Measurements from ENCODE around the gene ZNF639.
A peak's percentile ranks its signal among the peaks of the same experiment; 100 is the strongest.
"Not testable (repeated sequence)": the region's sequence is repeated elsewhere in the genome, so short reads cannot be mapped to it uniquely, and the experiment has no call there.

Gene ZNF639

GRCh38 chr3:179322286-179323196 is at the start of gene ZNF639:
ZNF639 (plus strand) TSS chr3:179323031; CDS start chr3:179328294, 5,263 bp downstream.
- peak; percentile 54 for DNase-seq

GRCh38 chr3:179274434-179274833 is 48.4 kb upstream of the ZNF639 start:
- not testable (repeated sequence) for DNase-seq

GRCh38 chr3:179276001-179276400 is 46.8 kb upstream of the ZNF639 start:
- DNase-seq = no peak

- no peak for DNase-seq
Measured at GRCh38 chr3:179276743-179277142, 46.1 kb upstream of the ZNF639 start.

GRCh38 chr3:179278151-179278550 is 44.7 kb upstream of the ZNF639 start:
- DNase-seq = no peak

- DNase-seq = peak; percentile 18
Measured at GRCh38 chr3:179278932-179279693, 43.7 kb upstream of the ZNF639 start.

GRCh38 chr3:179279837-179280236 is 43.0 kb upstream of the ZNF639 start:
- DNase-seq = no peak

GRCh38 chr3:179281825-179282224 is 41.0 kb upstream of the ZNF639 start:
- DNase-seq = no peak

GRCh38 chr3:179286331-179286730 is 36.5 kb upstream of the ZNF639 start:
- peak; percentile 38 for DNase-seq

- DNase-seq = no peak
Measured at GRCh38 chr3:179288845-179289244, 34.0 kb upstream of the ZNF639 start.

- DNase-seq = no peak
Measured at GRCh38 chr3:179289295-179289694, 33.5 kb upstream of the ZNF639 start.

GRCh38 chr3:179292450-179292849 is 30.4 kb upstream of the ZNF639 start:
- no peak for DNase-seq

GRCh38 chr3:179297971-179298725 is 24.7 kb upstream of the ZNF639 start:
- no peak for DNase-seq

- DNase-seq = no peak
Measured at GRCh38 chr3:179299316-179299715, 23.5 kb upstream of the ZNF639 start.

GRCh38 chr3:179299999-179300613 is 22.7 kb upstream of the ZNF639 start:
- DNase-seq = no peak

GRCh38 chr3:179301645-179302044 is 21.2 kb upstream of the ZNF639 start:
- no peak for DNase-seq

- DNase-seq = no peak
Measured at GRCh38 chr3:179302111-179302510, 20.7 kb upstream of the ZNF639 start.

GRCh38 chr3:179304605-179305004 is 18.2 kb upstream of the ZNF639 start:
- DNase-seq = no peak

- not testable (repeated sequence) for DNase-seq
Measured at GRCh38 chr3:179307362-179307761, 15.5 kb upstream of the ZNF639 start.

- no peak for DNase-seq
Measured at GRCh38 chr3:179308001-179308400, 14.8 kb upstream of the ZNF639 start.

- peak; percentile 9 for DNase-seq
Measured at GRCh38 chr3:179309225-179310078, 13.4 kb upstream of the ZNF639 start.

- no peak for DNase-seq
Measured at GRCh38 chr3:179318876-179319275, 4.0 kb upstream of the ZNF639 start.

Measured in MV-4-11 (cell line).